Measurements from ENCODE around the gene MAN2A1. TPM values are rescaled to one million over a fixed set of nuclear protein-coding genes. Genes with fewer than 3 reads are reported as not detected.

MAN2A1 gene
- polyA plus RNA-seq, 1 donor (not counting 4 experiments of a cell fraction or from before 2014, with no cell fraction given): 63.8 TPM

DNA sequence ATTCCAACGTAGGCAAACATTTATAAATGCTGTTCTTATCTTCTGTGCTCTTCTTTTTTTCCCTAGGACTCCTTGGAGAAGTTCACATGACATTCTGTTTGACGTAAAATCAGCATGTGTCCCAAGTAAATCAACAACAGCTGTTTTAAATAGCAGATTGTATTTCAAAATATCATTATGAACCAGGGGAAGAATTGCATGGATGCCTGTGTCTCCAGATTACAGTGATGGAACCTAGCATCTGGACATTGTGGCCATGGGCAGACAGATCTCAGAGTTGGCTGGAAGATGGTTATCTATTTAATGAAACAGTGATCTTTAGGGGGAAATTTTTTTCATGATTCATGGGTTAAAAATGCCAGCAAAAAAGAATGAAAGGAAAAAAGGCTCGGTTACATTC is 222.0 kb downstream of the MAN2A1 start:
- no peaks in the 10 kb centered on the region for H3K9me3 ChIP-seq (ENCODE audit: control insufficient read depth, low read depth, low read length)
- no peak for FAIRE-seq
- no peak overlapping the region for H3K4me2 ChIP-seq (ENCODE audit: control insufficient read depth, extremely low read depth, insufficient read depth, low read depth, low read length)
- no peaks in the 10 kb centered on the region for H3K9me1 ChIP-seq (ENCODE audit: control insufficient read depth, extremely low read depth, insufficient read depth, low read length)
- no peaks in the 10 kb centered on the region for H3K79me2 ChIP-seq (ENCODE audit: control insufficient read depth, insufficient read depth, low read length)
- H2AFZ ChIP-seq (ENCODE audit: control insufficient read depth, low read length): no peak overlapping the region
- no peak for DNase-seq (ENCODE audit: low read depth, low spot score)
- H3K27me3 ChIP-seq (ENCODE audit: control insufficient read depth, extremely low read depth, insufficient read depth, low read length): peaks cover 6% of the 10 kb centered on the region
- H3K9ac ChIP-seq (ENCODE audit: control insufficient read depth, extremely low read depth, insufficient read depth, low read length): no peak overlapping the region
- H3K27ac ChIP-seq (ENCODE audit: control insufficient read depth, insufficient read depth, low read length): no peak overlapping the region
- no peaks in the 10 kb centered on the region for H3K36me3 ChIP-seq (ENCODE audit: control insufficient read depth in 2 of 2, extremely low read depth in 1 of 2, insufficient read depth in 2 of 2, low read length in 2 of 2)
- H4K20me1 ChIP-seq (ENCODE audit: control insufficient read depth, extremely low read depth, insufficient read depth, low read length): no peaks in the 10 kb centered on the region
- TF ChIP-seq, protein P1, sequence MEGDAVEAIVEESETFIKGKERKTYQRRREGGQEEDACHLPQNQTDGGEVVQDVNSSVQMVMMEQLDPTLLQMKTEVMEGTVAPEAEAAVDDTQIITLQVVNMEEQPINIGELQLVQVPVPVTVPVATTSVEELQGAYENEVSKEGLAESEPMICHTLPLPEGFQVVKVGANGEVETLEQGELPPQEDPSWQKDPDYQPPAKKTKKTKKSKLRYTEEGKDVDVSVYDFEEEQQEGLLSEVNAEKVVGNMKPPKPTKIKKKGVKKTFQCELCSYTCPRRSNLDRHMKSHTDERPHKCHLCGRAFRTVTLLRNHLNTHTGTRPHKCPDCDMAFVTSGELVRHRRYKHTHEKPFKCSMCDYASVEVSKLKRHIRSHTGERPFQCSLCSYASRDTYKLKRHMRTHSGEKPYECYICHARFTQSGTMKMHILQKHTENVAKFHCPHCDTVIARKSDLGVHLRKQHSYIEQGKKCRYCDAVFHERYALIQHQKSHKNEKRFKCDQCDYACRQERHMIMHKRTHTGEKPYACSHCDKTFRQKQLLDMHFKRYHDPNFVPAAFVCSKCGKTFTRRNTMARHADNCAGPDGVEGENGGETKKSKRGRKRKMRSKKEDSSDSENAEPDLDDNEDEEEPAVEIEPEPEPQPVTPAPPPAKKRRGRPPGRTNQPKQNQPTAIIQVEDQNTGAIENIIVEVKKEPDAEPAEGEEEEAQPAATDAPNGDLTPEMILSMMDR (optimal IDR thresholded peaks at IDR 0.05 in 1 of 3, IDR thresholded peaks at IDR 0.05 in 1 of 3, conservative IDR thresholded peaks at IDR 0.05 in 1 of 3; ENCODE audit: extremely low read depth in 1 of 3, insufficient read depth in 2 of 3, low read length in 3 of 3): no peak
- TF ChIP-seq EZH2 (IDR thresholded peaks at IDR 0.05; ENCODE audit: low read length): no peak
- H3K4me1 ChIP-seq (ENCODE audit: control insufficient read depth, extremely low read depth, insufficient read depth, low read length): no peaks in the 10 kb centered on the region
- dilution Hi-C loops (cut with MboI; ENCODE audit: extremely low pct_ligation_motif_present, low sequenced_read_pairs): no loop called here
- no peak overlapping the region for H3K4me3 ChIP-seq (ENCODE audit: control insufficient read depth in 2 of 3, extremely low read depth in 1 of 3, insufficient read depth in 2 of 3, low read depth in 1 of 3, low read length in 3 of 3)

DNA sequence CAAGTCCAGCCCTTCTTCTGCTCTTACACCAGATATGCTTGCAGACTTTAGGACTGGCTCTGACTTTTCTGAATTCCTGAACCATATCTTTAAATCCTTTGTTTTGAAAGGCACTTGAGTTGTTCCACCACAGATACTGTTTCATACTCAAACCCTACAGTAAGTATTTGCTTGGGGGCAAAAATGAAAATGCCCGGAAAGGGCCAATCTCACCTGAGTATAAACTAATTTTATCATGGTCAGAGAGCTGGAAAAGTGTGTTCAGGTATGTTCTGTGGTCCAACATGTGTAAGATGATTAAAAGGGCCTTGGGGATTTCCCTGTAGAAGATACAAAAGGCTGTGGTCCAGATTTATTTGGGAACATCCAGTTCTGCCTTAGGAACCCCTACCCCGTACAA is 225.2 kb downstream of the MAN2A1 start:
- no peak overlapping the region for H3K27ac ChIP-seq (ENCODE audit: control insufficient read depth, insufficient read depth, low read length)
- H3K9ac ChIP-seq (ENCODE audit: control insufficient read depth, extremely low read depth, insufficient read depth, low read length): no peak overlapping the region
- H2AFZ ChIP-seq (ENCODE audit: control insufficient read depth, low read length): no peak overlapping the region
- dilution Hi-C loops (cut with MboI; ENCODE audit: extremely low pct_ligation_motif_present, low sequenced_read_pairs): no loop called here
- H4K20me1 ChIP-seq (ENCODE audit: control insufficient read depth, extremely low read depth, insufficient read depth, low read length): no peaks in the 10 kb centered on the region
- DNase-seq (ENCODE audit: low read depth, low spot score) (no peak), FAIRE-seq (no peak)
- H3K9me3 ChIP-seq (ENCODE audit: control insufficient read depth, low read depth, low read length): no peaks in the 10 kb centered on the region
- H3K4me1 ChIP-seq (ENCODE audit: control insufficient read depth, extremely low read depth, insufficient read depth, low read length): no peaks in the 10 kb centered on the region
- no peaks in the 10 kb centered on the region for H3K36me3 ChIP-seq (ENCODE audit: control insufficient read depth in 2 of 2, extremely low read depth in 1 of 2, insufficient read depth in 2 of 2, low read length in 2 of 2)
- no peak overlapping the region for H3K4me2 ChIP-seq (ENCODE audit: control insufficient read depth, extremely low read depth, insufficient read depth, low read depth, low read length)
- no peak for TF ChIP-seq EZH2 (IDR thresholded peaks at IDR 0.05; ENCODE audit: low read length)
- TF ChIP-seq, protein P1 (optimal IDR thresholded peaks at IDR 0.05 in 1 of 3, IDR thresholded peaks at IDR 0.05 in 1 of 3, conservative IDR thresholded peaks at IDR 0.05 in 1 of 3; ENCODE audit: extremely low read depth in 1 of 3, insufficient read depth in 2 of 3, low read length in 3 of 3): no peak
- H3K4me3 ChIP-seq (ENCODE audit: control insufficient read depth in 2 of 3, extremely low read depth in 1 of 3, insufficient read depth in 2 of 3, low read depth in 1 of 3, low read length in 3 of 3): no peak overlapping the region
- H3K9me1 ChIP-seq (ENCODE audit: control insufficient read depth, extremely low read depth, insufficient read depth, low read length): no peaks in the 10 kb centered on the region
- H3K79me2 ChIP-seq (ENCODE audit: control insufficient read depth, insufficient read depth, low read length): no peaks in the 10 kb centered on the region
- H3K27me3 ChIP-seq (ENCODE audit: control insufficient read depth, extremely low read depth, insufficient read depth, low read length): peaks cover 6% of the 10 kb centered on the region

All from keratinocyte (primary cell).